Measurements from ENCODE around the gene NAA10. TPM values are rescaled to one million over a fixed set of nuclear protein-coding genes. Genes with fewer than 3 reads are reported as not detected.

The NAA10 gene
- polyA plus RNA-seq, 2 of the 4 experiments (the other 2 are of a cell fraction), result 63.5 to 230 TPM

GRCh38 chrX:153944800-153945150 lies 9.9 kb upstream of the NAA10 start:
- CTCF ChIA-PET, result interaction anchor here (0.6 to 17.9 kb wide), 8 partner anchors 8 to 1003 kb away, joined by 3 to 363 read pairs (median 10); partner anchors contain the start of genes ARHGAP4, NAA10 and PLXNB3
- no peak for TF ChIP-seq HDAC2 (IDR thresholded peaks at IDR 0.05)
- no peak for TF ChIP-seq RFX5 (IDR thresholded peaks at IDR 0.05)
- TF ChIP-seq NPAS2 (CRISPR knock-in tag; IDR thresholded peaks at IDR 0.05; ENCODE audit: borderline replicate concordance), result no peak
- no peak for TF ChIP-seq CBX8 (IDR thresholded peaks at IDR 0.05)
- TF ChIP-seq NFE2L2 (conservative IDR thresholded peaks at IDR 0.05; ENCODE audit: low read length), result no peak
- TF ChIP-seq TFCP2L1 (CRISPR knock-in tag; IDR thresholded peaks at IDR 0.05), result no peak
- TF ChIP-seq ZFP36 (IDR thresholded peaks at IDR 0.05; ENCODE audit: borderline replicate concordance, partially characterized antibody), result no peak
- no peak for TF ChIP-seq HOXA7 (CRISPR knock-in tag; IDR thresholded peaks at IDR 0.05)
- no peak for TF ChIP-seq TP53 (CRISPR knock-in tag; IDR thresholded peaks at IDR 0.05)
- no peak for TF ChIP-seq ATOH8 (CRISPR knock-in tag; IDR thresholded peaks at IDR 0.05; ENCODE audit: low read depth)
- no peak for TF ChIP-seq FOSB (CRISPR knock-in tag; IDR thresholded peaks at IDR 0.05)
- no peak for TF ChIP-seq KDM5A (IDR thresholded peaks at IDR 0.05)
- no peak for TF ChIP-seq HOXB5 (CRISPR knock-in tag; IDR thresholded peaks at IDR 0.05)
- no peak for TF ChIP-seq BHLHE40 (IDR thresholded peaks at IDR 0.05; ENCODE audit: low read depth, low read length)
- TF ChIP-seq PBX3 (IDR thresholded peaks at IDR 0.05), result no peak
- no peak for TF ChIP-seq CHD4 (IDR thresholded peaks at IDR 0.05; ENCODE audit: borderline replicate concordance)
- TF ChIP-seq BCL3 (IDR thresholded peaks at IDR 0.05), result no peak
- TF ChIP-seq USF2 (IDR thresholded peaks at IDR 0.05), result no peak
- H3K4me3 ChIP-seq, result no peak overlapping the region
- 94% methylated on average over 1 of the region's 6 CpGs for WGBS (ENCODE audit: missing lambda C conversion rate)
- FAIRE-seq, result no peak
- no peaks in the 10 kb centered on the region for H3K9me3 ChIP-seq
- no peak for DNase-seq (ENCODE audit: low read depth in 1 of 2, low spot score in 1 of 2)
- H3K4me1 ChIP-seq, result peaks cover 3% of the 10 kb centered on the region; the same call in 1 of the 3 replicates
- POLR2A ChIA-PET, result interaction anchor here (0.6 to 0.8 kb wide), 2 partner anchors 10 to 22 kb away, joined by 3 read pairs; partner anchors contain the start of gene NAA10
- no peak for ATAC-seq
- H3K4me2 ChIP-seq, result no peak overlapping the region
- no peak overlapping the region for H3K27ac ChIP-seq

- DNase-seq (ENCODE audit: low read depth in 1 of 2, low spot score in 1 of 2) (no peak), ATAC-seq (no peak), FAIRE-seq (no peak)
- ChIA-PET POLR2A (no interaction called here), CTCF (interaction anchor here (0.6 to 17.9 kb wide), 6 partner anchors 9 to 1003 kb away, joined by 5 to 363 read pairs (median 28); partner anchors contain the start of genes ARHGAP4, NAA10 and PLXNB3)
- H3K9me3 ChIP-seq, result no peaks in the 10 kb centered on the region
- 73% methylated on average over 15 of the region's 31 CpGs for WGBS (ENCODE audit: missing lambda C conversion rate)
- TF ChIP-seq CHD4 (IDR thresholded peaks at IDR 0.05; ENCODE audit: borderline replicate concordance) (no peak), NR3C1 (IDR thresholded peaks at IDR 0.05) (no peak)
- no peak within 1 kb of the TSS for H3K4me3 ChIP-seq
- H3K27ac ChIP-seq, result no peak within 1 kb of the TSS
- H3K4me2 ChIP-seq, result no peak within 1 kb of the TSS
- H3K4me1 ChIP-seq, result peaks cover 3% of the 10 kb centered on the region; the same call in 1 of the 3 replicates
These were observed 9.4 kb upstream of the NAA10 start, which contains the start of gene RENBP for GRCh38 chrX:153944140-153944799. Gene RENBP (minus strand): TSS chrX:153944643. CDS start chrX:153944610, 33 bp downstream.

Data from A549 (cell line).